Calu3 (cell line): ENCODE results near the gene PTGDR. TPM values are rescaled to one million over a fixed set of nuclear protein-coding genes. Genes with fewer than 3 reads are reported as not detected.

Source experiments
- BruUV-seq: library from RNA; stranded (reverse); fragments of 400-500 nt; replicated peaks from 2 replicates; lab custom pipeline; 2021; lab: Mats Ljungman, UMichigan
- CTCF ChIA-PET: fragments of 300-600 bp; sonication (Branson Sonifier 250); formaldehyde crosslinking; loops from one replicate; lab custom pipeline; 2022; ENCODE audit warnings: antibody characterized with exemption; lab: Charles Lee
- DNase-seq: peaks from one replicate; pipeline ENCODE4 v3.0.0; 2022
- H3K27ac Mint-ChIP-seq: one replicate; pipeline ENCODE4 v1.8.0; 2022; ENCODE audit warnings: mixed read lengths; ENCODE audit not compliant: unreplicated experiment
- H3K27me3 Mint-ChIP-seq: one replicate; pipeline ENCODE4 v1.8.0; 2022; ENCODE audit warnings: mixed read lengths; ENCODE audit not compliant: unreplicated experiment
- H3K36me3 Mint-ChIP-seq: one replicate; pipeline ENCODE4 v1.8.0; 2022; ENCODE audit warnings: mild to moderate bottlenecking, moderate library complexity, mixed read lengths; ENCODE audit not compliant: insufficient read depth, unreplicated experiment
- H3K4me1 Mint-ChIP-seq: one replicate; pipeline ENCODE4 v1.8.0; 2022; ENCODE audit warnings: mild to moderate bottlenecking, low read depth, mixed read lengths; ENCODE audit not compliant: unreplicated experiment
- H3K4me3 Mint-ChIP-seq: one replicate; pipeline ENCODE4 v1.8.0; 2022; ENCODE audit warnings: mild to moderate bottlenecking, low read depth, moderate library complexity, mixed read lengths; ENCODE audit not compliant: unreplicated experiment
- H3K9me3 Mint-ChIP-seq: one replicate; pipeline ENCODE4 v1.8.0; 2022; ENCODE audit warnings: low read depth, mixed read lengths; ENCODE audit not compliant: unreplicated experiment
- intact Hi-C: fragments of 100-400 bp; cut with micrococcal nuclease; formaldehyde crosslinking; loops from one replicate; pipeline ENCODE4 v1.10.0; 2022; ENCODE audit not compliant: unreplicated experiment
- total RNA-seq: library from RNA; stranded (reverse); gene quantifications from 2 replicates; pipeline ENCODE4 v1.2.3, GENCODE V29; 2022
- TF ChIP-seq, protein P1 (sequence below): fragments of 200-600 bp; IDR thresholded peaks from one replicate; pipeline ENCODE4 v1.8.0; 2022; ENCODE audit warnings: antibody characterized with exemption; ENCODE audit not compliant: unreplicated experiment

Gene PTGDR
- total RNA-seq, 1 experiment from 2014 or later = not detected

DNA sequence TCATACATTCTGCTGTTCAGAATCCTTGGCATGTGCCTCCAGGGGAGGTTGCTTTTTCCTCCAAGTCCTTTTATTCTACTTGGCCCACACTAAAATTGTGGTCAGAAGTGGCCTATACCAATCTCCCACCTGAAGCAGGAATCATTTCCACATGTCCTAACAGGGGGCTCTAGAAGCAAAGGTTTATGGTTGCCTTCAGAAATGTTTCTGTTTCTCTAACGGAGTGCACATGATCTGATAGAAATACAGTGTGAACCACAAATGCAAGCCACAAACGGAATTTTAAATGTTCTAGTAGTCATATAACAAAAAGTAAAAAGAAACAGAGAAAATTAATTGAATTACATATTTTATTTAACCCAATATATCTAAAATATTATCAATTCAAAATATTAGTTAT is 50.6 kb downstream of the PTGDR start:
- Mint-ChIP-seq H3K4me3 (no peak overlapping the region), H3K27ac (no peak overlapping the region), H3K36me3 (peaks cover 15% of the 10 kb centered on the region), H3K4me1 (peaks cover 12% of the 10 kb centered on the region), H3K27me3 (peaks cover 52% of the 10 kb centered on the region), H3K9me3 (no peaks in the 10 kb centered on the region)
- TF ChIP-seq, protein P1, sequence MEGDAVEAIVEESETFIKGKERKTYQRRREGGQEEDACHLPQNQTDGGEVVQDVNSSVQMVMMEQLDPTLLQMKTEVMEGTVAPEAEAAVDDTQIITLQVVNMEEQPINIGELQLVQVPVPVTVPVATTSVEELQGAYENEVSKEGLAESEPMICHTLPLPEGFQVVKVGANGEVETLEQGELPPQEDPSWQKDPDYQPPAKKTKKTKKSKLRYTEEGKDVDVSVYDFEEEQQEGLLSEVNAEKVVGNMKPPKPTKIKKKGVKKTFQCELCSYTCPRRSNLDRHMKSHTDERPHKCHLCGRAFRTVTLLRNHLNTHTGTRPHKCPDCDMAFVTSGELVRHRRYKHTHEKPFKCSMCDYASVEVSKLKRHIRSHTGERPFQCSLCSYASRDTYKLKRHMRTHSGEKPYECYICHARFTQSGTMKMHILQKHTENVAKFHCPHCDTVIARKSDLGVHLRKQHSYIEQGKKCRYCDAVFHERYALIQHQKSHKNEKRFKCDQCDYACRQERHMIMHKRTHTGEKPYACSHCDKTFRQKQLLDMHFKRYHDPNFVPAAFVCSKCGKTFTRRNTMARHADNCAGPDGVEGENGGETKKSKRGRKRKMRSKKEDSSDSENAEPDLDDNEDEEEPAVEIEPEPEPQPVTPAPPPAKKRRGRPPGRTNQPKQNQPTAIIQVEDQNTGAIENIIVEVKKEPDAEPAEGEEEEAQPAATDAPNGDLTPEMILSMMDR = no peak
- BruUV-seq = no TSS peak
- intact Hi-C loops = no loop called here
- CTCF ChIA-PET = interaction anchor here (0.6 to 0.7 kb wide), 2 partner anchors 452 to 457 kb away, joined by 3 to 4 read pairs; no protein-coding TSS in a partner anchor
- DNase-seq = no peak

DNA sequence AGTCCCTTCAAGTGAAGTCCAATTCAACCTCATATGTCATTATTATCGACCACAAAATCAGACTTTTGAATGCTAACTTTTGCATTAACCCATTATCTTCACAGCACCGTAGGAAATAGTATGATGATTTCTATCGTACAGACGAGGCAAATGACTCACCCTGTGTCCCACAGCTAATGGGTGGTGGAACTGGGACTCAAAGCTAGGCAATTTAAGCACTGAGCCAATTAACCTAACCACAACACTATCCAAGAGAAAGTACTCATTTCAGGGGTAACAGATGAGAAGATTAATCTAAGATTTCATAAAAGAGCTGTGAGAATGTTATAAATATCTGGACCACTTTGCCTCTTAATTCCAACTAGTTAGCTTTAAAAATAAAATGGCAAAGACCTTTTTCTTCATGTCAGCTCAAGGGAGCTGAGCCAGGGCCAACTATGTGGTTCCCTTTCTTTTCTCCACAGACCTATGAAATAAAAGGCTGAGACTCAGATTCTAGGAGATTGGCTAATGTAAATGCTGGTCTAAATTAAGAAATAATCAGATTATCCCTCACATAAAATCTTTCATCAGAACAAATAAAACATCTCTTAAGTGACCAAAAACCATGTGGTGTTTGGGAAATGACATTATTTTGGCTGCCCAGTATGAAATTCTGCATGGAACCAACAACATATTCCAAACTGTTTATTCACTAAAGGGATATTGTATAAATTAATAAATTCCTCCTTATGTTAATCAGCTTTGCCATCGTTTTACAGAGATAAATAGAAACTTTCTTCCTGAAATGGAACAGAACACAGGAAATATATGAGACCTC is 51.5 kb downstream of the PTGDR start:
- intact Hi-C loops = no loop called here
- TF ChIP-seq, protein P1 = no peak
- peaks cover 43% of the 10 kb centered on the region for H3K27me3 Mint-ChIP-seq
- DNase-seq = no peak
- CTCF ChIA-PET = interaction anchor here (0.7 kb wide), 1 partner anchor 453 kb away, joined by 3 read pairs; no protein-coding TSS in a partner anchor
- no peaks in the 10 kb centered on the region for H3K9me3 Mint-ChIP-seq
- peaks cover 12% of the 10 kb centered on the region for H3K4me1 Mint-ChIP-seq
- H3K4me3 Mint-ChIP-seq = no peak overlapping the region
- peaks cover 10% of the 10 kb centered on the region for H3K36me3 Mint-ChIP-seq
- no peak overlapping the region for H3K27ac Mint-ChIP-seq
- no TSS peak for BruUV-seq

DNA sequence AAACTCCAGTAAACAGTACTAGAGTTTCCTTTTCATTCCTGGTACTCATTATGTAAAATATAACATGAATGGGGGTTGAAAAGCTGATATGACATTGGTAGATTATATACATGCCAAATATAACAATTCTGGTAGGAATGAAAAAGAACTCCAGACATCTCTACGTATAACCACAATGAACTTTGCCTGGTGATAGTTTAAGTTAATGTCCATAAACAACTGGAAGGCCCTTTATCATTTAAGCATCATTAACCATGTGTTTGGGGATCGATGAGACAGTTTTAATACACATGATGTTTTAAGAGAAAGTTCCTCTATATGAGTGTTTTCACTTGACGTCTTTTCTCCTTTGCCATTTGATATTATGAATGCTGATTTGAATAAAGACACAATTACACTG is 52.4 kb downstream of the PTGDR start:
- no peak overlapping the region for H3K4me3 Mint-ChIP-seq
- intact Hi-C loops = no loop called here
- BruUV-seq = no TSS peak
- TF ChIP-seq, protein P1 = no peak
- no peak for DNase-seq
- H3K36me3 Mint-ChIP-seq = peaks cover 2% of the 10 kb centered on the region
- no peak overlapping the region for H3K27ac Mint-ChIP-seq
- CTCF ChIA-PET = no interaction called here
- H3K4me1 Mint-ChIP-seq = peaks cover 8% of the 10 kb centered on the region
- peaks cover 34% of the 10 kb centered on the region for H3K27me3 Mint-ChIP-seq
- H3K9me3 Mint-ChIP-seq = no peaks in the 10 kb centered on the region

DNA sequence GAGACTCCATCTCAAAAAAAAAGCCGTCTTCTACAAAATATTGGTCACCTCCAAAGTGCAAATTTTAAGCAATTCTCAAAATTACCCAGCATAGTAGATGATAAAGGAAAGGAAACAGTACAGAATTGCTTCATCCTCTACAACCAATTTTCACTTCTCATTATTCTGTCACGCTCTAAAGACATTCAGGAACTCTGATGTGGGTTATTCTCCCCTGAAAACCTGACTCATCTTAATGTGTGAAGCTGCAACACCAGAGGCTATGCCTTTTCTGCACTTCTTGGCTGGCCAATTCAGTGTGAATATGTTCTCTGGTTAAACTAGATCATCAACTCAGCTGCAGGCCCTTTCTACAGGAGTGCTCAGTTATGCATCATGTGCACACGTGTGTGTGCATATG is 57.6 kb downstream of the PTGDR start:
- H3K4me3 Mint-ChIP-seq = no peak overlapping the region
- no peaks in the 10 kb centered on the region for H3K9me3 Mint-ChIP-seq
- DNase-seq = no peak
- intact Hi-C loops = no loop called here
- TF ChIP-seq, protein P1 = no peak
- CTCF ChIA-PET = no interaction called here
- H3K4me1 Mint-ChIP-seq = no peaks in the 10 kb centered on the region
- H3K27me3 Mint-ChIP-seq = no peaks in the 10 kb centered on the region
- no peaks in the 10 kb centered on the region for H3K36me3 Mint-ChIP-seq
- no TSS peak for BruUV-seq
- no peak overlapping the region for H3K27ac Mint-ChIP-seq
